Stimulated activated CD8-positive, alpha-beta memory T cell treated with anti-CD3 and anti-CD28 coated beads, Interleukin-7, amount 100 ng/mL, for 1 hour (primary cell): ENCODE results near the gene MAPK4.
"Not testable (repeated sequence)": the region's sequence is repeated elsewhere in the genome, so short reads cannot be mapped to it uniquely, and the experiment has no call there.

Experiments used
- DNase-seq, 2 donors: peaks; one replicate each; pipeline ENCODE4 v3.0.0-alpha.2; 2020; ENCODE audit warnings: low read depth in 2 of 2

MAPK4 gene

DNA sequence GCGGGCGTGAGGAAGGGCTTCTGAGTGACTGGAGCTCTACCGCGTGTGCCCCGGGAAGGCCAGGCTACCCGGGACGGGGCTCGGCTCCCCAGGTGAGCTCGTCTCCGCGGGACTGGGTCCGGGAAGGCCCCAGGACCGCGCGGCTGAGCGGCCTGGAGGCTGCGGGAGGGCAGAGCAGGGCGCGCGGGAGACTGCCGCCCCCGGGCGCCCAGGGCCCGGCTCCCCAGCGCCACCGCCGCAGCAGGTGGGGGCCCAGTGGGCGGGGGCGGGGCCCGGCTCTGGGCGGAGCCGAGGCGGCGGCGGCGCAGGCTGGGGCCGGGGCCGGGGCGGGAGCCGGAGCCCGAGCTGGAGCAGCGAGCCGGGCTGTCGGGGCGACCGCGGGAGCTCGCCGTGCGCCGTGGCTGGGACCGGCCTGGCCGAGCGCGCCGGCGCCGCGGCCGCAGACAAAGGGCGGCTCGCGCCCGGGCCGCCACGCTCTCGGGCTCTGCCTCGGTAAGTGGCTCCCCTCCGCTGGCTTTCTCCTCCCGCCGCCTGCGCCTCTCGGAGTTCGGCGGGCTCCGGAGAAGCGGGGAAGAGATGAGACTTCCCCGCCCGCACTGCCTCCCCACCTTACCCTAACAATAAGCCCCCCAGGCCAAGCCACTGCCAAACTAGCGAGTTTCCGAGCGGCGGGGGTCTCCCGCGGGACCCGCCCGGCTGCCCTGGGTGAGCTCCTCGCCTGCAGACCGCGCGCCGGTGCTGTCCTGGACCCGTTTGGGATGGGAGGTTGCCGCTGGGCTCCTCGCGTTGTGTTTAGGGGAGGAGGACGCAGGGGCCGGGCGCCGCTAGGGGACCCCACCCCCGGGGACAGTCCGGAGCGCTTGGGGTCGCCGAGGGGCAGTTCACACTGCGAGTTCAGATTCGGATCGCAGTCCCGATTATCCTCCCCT, at the start of gene MAPK4:
Gene MAPK4 (plus strand): TSS at position 336 of the 929 bp plus-strand sequence. CDS start 103,872 bp downstream, outside the sequence.
- DNase-seq, result no peak

DNA sequence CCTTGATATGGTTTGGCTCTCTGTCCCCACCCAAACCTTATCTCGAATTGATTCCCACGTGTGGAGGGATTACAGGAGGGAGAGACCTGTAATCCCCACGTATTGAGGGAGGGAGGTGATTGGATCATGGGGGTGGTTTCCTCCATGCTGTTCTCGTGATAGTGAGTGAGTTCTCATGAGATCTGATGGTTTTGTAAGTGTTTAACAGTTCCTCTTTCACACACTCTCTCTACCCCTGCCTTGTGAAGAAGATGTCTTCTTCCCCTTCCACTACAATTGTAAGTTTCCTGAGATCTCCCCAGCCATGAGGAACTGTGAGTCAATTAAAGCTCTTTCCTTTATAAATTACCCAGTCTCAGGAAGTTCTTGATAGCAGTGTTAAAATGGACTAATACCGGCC, 42.6 kb upstream of the MAPK4 start:
- not testable (repeated sequence) for DNase-seq

DNA sequence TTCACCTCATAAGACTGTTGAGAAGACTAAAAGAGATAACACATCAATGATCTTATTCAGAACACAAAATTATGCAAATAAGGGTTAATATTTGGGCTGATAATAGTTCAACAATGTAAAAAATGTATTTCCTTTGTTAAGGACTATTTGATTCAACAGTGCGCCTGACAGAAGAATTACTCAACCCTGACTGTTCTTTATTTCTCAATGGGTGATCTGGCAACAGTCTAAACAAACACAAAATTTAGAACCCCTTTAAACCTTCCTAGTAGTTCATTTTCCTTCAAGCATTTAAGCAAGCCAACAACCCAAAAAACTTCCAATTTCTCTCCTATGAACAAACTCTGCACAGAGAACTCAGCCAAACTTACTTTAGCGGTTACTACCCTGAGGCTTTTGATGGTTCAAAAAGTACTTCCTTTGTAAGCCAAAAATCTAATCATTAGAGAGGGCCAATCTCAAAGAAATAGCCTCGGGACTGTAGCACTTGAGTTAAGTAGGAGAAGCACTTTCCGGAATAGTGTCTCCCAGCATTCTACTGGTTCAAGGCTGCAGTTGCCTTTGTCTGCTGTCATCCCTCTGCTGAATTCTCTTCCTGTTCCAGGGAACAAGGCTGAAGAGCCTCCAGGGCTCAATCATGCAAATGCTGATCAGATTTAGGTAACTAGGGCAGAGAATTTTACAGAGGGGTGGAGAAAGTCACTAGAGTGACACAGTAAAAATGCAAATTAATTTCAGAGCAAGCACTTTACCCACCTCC, 40.9 kb upstream of the MAPK4 start:
- DNase-seq, result no peak

DNA sequence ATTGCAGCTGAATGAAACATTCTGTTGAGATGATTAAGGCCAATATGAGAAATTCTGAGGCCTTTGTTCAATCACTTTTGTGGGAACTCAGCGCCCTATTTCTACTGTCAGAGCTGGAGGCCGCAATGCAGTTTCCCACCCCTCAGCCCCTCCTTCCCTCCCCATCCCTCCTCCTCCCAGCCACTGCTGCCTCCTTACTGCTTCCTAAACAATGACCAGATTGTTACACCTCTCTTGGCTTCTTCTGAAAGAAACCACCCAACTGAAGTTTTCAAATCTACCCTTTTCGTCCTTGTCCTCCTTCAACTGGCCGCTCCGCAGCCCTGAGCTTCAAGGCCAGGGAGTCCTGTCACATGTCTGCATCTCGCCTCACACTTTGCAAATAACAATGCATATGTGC, 36.7 kb upstream of the MAPK4 start:
- no peak for DNase-seq

DNA sequence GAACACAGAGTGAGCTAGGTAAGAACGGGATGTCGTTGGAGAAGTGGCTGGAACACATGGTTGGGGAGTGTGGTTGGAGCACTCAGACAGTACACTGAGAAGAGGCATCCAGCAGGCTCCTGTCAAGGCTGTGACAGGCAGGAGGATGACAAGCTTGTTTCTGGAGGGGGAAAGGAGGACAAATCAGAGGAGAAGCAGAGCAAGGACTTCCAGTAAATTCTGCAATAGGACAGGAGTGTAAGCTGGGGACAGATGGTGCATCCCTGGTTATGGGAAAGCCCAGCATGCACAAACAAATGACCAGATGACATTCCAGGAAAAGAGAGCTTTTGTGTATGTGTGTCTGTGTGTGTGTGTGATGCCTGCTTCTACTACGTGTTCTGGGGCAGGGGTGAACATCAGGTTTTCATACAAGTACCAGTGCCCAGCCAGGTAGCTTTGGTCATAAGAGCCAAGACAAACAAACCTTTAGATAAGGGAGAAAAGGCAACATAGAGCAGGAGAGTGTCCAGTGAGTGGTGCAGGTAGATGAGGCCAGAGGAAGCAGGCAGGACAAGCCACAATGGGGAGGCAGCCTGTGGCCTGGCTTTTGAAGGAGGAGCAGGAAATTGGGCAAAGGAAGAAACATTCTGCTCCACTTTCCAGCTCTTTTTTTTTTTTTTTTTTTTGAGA, 32.1 kb upstream of the MAPK4 start:
- DNase-seq, result no peak

DNA sequence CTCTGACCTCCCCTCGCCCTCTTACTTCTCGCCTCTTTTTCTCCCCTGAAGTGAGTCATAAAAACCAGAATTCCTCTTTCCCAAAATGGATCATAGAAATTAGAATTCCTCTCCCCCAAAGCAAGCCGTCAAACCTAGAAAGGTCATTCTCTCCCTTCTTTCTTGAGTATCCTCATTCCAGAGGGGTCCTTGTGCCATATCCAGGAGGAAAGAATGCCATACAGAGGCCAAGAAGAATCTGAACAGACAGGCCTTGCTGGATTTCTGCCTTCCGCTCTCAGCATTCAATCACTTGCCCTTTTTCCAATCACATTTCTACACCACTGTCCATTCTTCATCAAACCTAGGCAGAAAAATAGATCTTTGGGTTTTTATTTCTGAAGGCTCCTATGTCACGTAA, 31.1 kb upstream of the MAPK4 start:
- DNase-seq, result no peak

DNA sequence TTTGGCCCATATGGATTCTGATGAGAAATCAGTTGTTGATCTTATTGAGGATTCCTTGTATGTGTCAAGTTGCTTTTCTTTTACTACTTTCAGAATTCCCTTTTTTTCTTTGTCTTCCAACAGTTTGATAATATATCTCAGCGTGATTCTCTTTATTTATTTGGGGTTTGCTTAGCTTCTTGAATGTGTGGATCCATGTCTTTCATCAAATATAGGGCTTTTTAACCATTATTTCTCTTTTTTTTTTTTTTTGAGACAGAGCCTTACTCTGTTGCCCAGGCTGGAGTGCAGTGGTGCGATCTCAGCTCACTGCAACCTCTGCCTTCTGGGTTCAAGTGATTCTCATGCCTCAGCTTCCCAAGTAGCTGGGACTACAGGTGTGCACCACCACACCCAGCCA, 26.1 kb upstream of the MAPK4 start:
- not testable (repeated sequence) for DNase-seq

DNA sequence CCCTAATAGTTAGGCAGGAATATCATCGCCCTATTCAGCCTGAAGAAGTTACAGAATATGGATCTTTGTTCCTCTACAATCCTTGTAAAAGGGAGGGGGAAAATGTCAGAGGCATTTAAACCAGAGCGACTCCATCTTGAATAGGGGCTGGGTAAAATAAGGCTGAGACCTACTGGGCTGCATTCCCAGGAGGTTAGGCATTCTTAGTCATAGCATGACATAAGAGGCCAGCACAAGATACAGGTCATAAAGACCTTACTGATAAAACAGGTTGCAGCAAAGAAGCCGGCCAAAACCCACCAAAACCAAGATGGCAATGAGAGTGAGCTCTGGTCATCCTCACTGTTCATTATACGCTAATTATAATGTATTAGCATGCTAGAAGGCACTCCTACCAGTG, 15.4 kb upstream of the MAPK4 start:
- not testable (repeated sequence) for DNase-seq

DNA sequence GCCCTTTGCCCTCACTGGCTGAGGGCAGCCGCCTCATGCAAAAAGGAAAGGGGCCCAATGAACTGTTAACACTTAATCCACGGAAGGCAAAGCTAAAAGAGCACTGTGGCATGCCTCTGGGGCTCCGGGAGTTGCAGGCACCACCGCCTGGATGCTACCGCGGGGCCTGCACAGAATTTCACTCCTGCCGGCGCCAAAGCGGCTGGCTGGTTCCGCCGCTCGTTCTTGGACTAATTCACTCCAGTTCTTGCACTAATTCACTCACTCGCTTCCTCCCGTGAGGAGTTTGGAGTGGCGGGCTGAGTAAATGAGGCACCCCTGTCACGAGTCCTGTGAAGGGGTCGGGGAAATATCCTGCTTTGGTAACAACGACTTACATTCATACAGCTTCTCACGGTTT, 14.0 kb upstream of the MAPK4 start:
- DNase-seq, result no peak

DNA sequence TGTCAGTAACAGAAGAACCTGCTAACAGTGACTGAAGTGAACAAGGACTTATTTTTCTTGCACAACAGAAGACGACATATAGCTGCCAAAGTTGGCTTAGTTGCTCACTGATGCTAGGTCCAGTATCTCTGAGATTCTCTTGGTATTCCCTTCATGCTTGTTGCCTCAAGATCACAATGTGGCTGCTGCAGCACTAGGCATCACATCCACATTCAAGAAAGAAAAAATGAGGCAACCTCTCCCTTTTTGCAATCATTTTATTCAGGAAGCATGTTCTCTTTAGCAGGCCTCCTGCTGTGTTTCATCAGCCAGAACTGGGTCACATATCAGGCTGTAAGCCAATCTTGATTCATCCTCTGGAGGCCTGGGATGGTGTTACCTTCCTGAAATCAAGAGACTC, 11.7 kb upstream of the MAPK4 start:
- no peak for DNase-seq

DNA sequence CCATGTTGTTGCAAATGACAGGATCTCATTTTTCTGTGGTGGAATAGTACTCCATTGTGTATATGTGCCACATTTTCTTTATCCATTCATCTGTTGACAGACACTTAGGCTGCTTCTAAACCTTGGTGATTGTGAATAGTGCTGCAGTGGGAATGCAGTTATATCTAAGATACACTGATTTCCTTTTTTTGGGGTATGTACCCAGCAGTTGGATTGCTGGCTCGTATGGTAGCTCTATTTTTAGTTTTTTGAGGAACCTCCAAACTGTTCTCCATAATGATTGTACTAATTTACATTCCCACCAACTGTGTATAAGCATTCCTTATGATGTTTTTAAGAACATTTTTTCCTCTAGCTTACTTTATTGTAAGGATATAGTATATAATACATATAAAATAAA, 8.2 kb upstream of the MAPK4 start:
- not testable (repeated sequence) for DNase-seq

DNA sequence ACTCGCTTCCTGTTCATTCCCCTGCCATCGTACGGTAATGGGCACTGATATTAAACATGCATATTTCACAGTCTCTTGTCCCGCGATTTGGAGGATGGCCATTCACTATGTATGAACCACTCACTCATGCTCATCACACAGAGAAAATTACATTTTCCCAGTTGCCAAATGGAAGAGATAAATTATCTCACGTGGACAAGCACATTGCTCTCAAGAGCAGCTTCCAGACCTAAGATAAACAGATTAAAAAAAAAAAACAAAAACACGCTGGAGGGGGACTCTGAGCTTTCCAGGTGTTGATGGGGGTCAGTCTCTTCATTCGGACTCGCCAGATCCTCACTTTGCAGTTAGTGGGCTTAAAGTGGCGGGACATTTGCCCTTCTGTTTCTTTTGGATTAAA, 1.7 kb upstream of the MAPK4 start:
- DNase-seq, result no peak

DNA sequence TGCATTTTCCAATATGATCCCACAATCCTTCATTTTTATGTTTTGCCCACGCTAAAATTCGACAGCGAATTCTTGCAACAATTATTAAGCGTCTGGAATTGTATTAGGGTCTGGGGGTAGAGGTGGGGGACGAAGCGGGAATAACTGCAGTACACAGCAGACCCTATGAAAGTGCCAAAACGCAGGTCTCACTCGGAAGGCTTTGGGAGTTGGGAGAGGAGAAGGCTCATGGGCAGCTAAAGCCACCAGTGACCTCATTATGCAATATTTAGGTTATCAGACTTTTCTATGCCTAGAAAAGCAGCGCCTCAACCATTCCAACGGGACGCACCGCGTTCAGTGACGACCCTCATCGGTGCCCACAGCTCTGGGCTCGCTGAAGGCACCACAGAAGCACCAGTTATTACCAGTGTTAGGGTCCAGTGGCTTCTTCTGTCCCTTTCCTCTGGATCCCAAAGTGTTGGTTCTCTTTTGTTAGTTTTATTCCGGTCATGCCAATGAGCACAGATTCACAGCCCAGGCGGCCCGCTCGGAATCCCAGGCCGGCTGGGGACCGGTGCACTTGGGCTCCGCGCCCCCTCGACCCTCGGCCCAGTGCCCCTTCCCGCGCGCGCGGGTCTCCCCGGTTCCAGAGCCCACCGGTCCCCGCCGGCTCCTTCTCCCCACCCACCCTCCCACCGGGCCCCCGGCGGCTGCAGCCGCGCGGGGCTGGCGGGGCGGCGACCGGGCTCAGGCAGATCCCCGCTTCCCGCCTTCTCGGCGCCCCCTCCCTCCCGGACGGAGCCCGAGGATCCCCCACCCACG, 737 bp upstream of the MAPK4 start:
- no peak for DNase-seq

DNA sequence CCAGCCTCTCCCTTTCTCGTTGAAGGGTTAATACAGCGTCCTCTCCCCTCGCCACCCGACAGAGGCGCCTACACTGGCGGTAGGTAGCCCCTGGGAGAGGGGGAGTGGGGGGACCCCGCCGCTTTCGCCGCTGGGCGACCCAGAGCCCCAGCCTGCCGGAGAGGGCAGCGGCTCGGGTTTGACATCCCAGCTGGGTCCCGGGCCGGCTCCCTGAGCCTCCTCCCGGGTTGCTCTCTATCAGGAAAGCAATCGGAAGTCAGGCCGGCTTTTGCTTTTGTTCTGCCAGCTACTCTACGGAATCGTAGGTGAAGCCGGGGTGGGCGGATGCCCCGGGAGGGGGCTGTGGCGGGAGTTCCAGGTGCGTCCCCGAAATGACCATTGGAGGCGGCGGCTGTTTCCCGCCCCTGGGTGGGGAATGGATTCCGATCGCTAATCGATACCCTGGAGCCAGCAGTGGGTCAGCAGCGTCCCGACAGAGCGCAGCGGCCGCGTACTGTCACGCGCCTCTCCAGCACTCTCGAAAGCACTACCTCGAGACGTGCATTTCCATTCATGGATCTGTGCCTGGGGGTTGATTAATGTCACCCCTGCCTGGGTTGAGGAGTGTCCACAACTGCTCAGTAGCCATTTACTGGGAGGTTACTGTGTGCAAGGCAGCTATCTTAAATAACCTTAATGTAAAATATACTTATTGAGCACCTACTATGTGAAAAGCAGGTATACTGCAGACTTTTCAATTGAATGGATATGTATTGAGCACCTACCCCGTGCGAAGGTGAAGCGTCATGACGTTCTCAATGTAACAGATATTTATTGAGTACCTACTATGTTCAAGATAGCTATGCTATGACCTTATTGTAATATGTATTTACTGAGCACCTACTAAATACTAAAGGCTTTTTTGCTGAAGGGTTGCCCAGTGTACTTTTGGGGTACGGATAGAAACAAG, 1.1 kb downstream of the MAPK4 start:
- no peak for DNase-seq

DNA sequence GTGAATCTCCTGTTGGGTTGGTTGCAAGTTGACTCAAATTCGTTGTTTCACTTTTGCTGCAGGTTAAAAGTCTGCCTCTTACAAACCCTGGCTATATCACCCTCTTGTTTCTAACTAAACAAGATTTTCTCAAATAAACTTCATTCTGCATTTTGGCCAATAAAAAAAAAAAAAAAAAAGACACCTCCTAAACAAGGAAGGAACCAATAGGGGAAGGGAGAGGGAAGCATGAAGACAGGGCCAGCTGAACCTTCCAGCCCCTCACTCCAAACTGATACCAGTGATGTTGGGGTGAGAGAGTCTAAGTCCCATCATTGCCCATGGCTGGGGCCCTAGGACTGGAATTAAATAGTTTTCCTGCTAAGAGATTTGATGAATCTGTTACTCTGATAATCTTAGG, 2.4 kb downstream of the MAPK4 start:
- DNase-seq, result not testable (repeated sequence)

DNA sequence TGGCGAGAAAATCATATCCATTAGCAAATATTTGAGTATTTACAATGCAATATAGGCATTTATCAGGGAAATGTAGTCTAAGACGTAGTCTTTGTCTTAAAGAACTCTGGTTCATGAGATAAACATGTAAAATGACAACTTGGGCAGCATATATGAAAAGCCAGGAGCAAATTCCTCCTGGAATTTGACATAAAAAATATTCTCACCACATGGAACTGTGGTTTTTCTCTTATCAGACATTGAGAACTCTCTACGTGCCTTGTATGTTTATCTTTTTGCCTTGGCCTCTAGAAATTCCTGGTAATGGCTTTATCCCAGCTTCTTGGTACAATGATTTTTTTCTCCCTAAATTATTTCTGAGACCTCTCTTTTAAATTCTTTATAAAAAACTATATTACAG, 2.8 kb downstream of the MAPK4 start:
- DNase-seq, result no peak

DNA sequence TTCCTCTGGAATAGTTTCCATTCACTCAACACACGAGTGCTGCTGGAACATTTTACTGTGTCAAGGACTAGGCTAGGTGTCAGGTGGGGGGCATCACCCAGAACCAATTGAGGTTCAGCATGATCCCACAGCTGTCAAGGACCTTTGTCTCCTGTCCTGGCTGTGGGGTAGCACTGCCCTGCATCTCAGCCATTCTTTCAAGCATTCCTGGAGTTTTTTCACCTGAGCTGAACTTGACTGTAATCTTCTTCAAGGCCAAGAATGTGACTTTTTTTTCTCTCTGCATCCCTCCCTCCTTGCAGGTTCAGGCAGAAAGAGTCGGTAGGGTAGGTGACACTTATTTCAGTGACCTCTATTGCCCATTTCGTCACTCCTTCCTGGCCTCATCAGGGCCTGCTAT, 3.5 kb downstream of the MAPK4 start:
- no peak for DNase-seq

DNA sequence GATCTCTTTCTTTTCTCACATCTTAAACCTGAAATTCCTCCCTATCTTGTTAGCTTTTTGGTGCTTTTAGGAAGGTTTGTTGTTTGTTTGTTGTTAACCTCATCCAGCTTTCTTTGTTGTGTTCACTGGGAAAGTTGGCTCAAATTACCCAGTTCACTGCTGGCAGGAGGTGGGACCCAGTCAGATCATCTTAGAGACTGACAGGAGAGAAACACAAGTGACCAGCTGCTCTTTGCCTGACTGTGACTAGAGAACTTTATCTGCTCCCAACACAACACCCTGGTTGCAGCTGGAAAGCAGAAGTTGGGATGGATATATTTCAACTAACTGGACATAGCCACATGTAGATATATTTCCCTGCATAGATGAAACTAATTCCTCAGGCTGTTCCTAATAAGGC, 10.0 kb downstream of the MAPK4 start:
- DNase-seq, result no peak

DNA sequence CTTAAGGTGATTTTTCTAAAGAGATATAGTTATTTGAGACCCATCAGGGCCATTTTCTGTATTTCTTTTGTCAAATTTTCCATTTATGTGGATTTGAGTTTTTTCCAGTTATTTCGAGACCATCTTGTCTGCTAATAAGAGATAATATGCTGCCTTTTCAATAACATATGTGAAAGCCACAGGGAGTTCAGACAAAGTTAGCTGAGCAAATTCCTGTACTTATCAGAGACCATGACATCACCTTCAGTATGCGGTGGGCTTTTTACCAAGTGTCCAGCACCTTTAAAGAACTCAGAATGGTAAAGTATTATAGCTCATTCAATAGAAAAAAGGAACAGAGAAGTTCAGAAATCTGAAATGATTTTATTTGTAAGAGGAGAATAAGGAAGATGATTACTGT, 11.7 kb downstream of the MAPK4 start:
- no peak for DNase-seq

DNA sequence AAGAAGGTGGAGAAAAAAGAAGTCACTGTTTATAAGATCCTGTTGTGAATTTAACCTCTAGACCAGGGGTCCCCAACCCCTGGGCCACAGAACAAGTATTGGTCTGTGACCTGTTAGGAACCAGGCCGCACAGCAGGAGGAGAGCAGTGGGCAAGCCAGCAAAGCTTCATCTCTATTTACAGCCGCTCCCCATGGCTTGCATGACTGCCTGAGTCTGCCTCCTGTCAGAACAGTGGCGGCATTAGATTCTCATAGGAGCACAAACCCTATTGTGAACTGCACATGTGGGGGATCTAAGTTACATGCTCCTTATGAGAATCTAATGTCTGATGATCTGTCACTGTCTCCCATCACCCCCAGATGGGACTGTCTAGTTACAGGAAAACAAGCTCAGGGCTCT, 13.3 kb downstream of the MAPK4 start:
- not testable (repeated sequence) for DNase-seq
